SK-N-MC (cell line): Measurements from ENCODE around the gene SLC25A10.

Source experiments
- EZH2 ChIP-seq: fragments of 200-600 bp; sonication (generic); IDR thresholded peaks from one replicate; pipeline ENCODE4 v1.6.1; 2017; ENCODE audit warnings: antibody characterized with exemption
- POLR2AphosphoS5 ChIP-seq: IDR thresholded peaks from 2 replicates; pipeline ENCODE4 v1.6.1; 2012; ENCODE audit warnings: mild to moderate bottlenecking, low read depth, low read length, borderline replicate concordance

GRCh38 chr17:81676906-81677305 lies 35.2 kb upstream of the SLC25A10 start:
- TF ChIP-seq POLR2AphosphoS5 (no peak), EZH2 (no peak)
